HL-60 (cell line): Measurements from ENCODE around the gene PHC2.

Source experiments
- GABPA ChIP-seq: IDR thresholded peaks from 2 replicates; pipeline ENCODE4 v1.6.1; 2012; ENCODE audit warnings: low read depth
- POLR2AphosphoS5 ChIP-seq: IDR thresholded peaks from 2 replicates; pipeline ENCODE4 v1.6.1; 2012; ENCODE audit warnings: low read depth
- TF ChIP-seq, protein P1 (sequence below): IDR thresholded peaks from one replicate; pipeline ENCODE4 v1.5.1; 2011; ENCODE audit warnings: low read length, control low read depth, inconsistent platforms; ENCODE audit not compliant: insufficient read depth
- TF ChIP-seq, protein P2 (sequence below): IDR thresholded peaks from 2 replicates; pipeline ENCODE4 v1.6.1; 2012; ENCODE audit warnings: low read depth; ENCODE audit not compliant: insufficient replicate concordance

DNA sequence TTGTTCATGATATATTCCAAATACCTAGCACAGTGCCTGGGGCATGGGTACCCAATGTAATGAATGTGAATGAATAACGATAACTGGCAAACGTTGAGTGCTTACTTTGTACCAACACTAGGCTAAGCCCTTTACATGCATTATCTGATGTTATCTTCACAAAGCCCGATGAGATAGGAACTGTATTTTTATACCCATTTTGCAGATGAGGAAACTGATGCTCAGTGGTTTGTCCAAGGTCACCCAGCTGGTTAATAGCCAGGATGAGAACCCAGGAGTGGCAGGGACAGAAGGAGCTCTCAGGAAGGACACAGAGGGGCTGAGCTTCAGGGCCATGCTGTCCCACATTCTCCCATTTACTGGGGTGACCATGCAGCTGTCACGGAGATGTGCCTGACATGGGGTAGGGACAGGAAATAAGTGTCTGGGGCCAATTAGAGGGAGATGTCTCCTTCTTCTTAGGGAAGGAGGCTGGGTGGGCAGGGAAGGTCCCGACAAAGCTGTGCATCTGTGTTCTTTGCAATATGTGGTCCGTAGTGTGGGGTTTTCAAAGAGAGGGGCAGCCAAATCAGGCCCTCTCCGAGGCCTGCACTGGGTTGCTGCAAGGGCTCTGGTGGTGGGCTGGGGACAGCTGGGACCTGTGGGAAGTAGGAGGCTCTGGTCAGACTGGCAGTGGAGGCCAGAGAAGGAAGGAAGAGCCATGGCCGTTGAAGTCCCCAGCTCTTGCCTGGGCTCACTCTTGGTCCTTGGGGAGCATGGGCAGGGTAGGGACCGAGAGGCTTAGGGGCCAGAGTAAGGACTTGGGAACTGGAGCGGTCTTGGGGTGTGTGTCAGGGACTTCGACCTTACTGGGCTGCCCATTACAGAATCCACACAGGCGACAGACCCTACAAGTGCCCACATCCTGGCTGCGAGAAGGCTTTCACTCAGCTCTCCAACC lies 136.6 kb downstream of the PHC2 start:
- TF ChIP-seq POLR2AphosphoS5 = no peak
- no peak for TF ChIP-seq GABPA
- TF ChIP-seq, protein P1, sequence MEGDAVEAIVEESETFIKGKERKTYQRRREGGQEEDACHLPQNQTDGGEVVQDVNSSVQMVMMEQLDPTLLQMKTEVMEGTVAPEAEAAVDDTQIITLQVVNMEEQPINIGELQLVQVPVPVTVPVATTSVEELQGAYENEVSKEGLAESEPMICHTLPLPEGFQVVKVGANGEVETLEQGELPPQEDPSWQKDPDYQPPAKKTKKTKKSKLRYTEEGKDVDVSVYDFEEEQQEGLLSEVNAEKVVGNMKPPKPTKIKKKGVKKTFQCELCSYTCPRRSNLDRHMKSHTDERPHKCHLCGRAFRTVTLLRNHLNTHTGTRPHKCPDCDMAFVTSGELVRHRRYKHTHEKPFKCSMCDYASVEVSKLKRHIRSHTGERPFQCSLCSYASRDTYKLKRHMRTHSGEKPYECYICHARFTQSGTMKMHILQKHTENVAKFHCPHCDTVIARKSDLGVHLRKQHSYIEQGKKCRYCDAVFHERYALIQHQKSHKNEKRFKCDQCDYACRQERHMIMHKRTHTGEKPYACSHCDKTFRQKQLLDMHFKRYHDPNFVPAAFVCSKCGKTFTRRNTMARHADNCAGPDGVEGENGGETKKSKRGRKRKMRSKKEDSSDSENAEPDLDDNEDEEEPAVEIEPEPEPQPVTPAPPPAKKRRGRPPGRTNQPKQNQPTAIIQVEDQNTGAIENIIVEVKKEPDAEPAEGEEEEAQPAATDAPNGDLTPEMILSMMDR = no peak
- TF ChIP-seq, protein P2, sequence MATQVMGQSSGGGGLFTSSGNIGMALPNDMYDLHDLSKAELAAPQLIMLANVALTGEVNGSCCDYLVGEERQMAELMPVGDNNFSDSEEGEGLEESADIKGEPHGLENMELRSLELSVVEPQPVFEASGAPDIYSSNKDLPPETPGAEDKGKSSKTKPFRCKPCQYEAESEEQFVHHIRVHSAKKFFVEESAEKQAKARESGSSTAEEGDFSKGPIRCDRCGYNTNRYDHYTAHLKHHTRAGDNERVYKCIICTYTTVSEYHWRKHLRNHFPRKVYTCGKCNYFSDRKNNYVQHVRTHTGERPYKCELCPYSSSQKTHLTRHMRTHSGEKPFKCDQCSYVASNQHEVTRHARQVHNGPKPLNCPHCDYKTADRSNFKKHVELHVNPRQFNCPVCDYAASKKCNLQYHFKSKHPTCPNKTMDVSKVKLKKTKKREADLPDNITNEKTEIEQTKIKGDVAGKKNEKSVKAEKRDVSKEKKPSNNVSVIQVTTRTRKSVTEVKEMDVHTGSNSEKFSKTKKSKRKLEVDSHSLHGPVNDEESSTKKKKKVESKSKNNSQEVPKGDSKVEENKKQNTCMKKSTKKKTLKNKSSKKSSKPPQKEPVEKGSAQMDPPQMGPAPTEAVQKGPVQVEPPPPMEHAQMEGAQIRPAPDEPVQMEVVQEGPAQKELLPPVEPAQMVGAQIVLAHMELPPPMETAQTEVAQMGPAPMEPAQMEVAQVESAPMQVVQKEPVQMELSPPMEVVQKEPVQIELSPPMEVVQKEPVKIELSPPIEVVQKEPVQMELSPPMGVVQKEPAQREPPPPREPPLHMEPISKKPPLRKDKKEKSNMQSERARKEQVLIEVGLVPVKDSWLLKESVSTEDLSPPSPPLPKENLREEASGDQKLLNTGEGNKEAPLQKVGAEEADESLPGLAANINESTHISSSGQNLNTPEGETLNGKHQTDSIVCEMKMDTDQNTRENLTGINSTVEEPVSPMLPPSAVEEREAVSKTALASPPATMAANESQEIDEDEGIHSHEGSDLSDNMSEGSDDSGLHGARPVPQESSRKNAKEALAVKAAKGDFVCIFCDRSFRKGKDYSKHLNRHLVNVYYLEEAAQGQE = no peak
